Spinal cord (tissue), 10 donors: Measurements from ENCODE around the gene BIK. TPM values are rescaled to one million over a fixed set of nuclear protein-coding genes. Genes with fewer than 3 reads are reported as not detected.
A peak's percentile ranks its signal among the peaks of the same experiment; 100 is the strongest.
"Not testable (repeated sequence)": the region's sequence is repeated elsewhere in the genome, so short reads cannot be mapped to it uniquely, and the experiment has no call there.

Experiments
- DNase-seq, 6 donors: peaks; one replicate each; pipeline versions ENCODE4 v3.0.0 to v3.0.0-alpha.2; 2013 to 2015; ENCODE audit warnings: low spot score in 6 of 6, low read depth in 4 of 6
- H3K27ac ChIP-seq: one replicate; pipeline ENCODE4 v1.5.1; 2013; ENCODE audit warnings: low read depth, low read length, control low read depth
- H3K27me3 ChIP-seq: one replicate; pipeline ENCODE4 v1.6.1; 2013; ENCODE audit warnings: low read length; ENCODE audit not compliant: control insufficient read depth, insufficient read depth
- H3K36me3 ChIP-seq: one replicate; pipeline ENCODE4 v1.6.1; 2013; ENCODE audit warnings: low read length; ENCODE audit not compliant: control insufficient read depth, insufficient read depth
- H3K4me1 ChIP-seq: one replicate; pipeline ENCODE4 v1.6.1; 2013; ENCODE audit warnings: low read length; ENCODE audit not compliant: control insufficient read depth, insufficient read depth
- H3K4me3 ChIP-seq: one replicate; pipeline ENCODE4 v1.5.1; 2013; ENCODE audit warnings: low read depth, low read length, control low read depth
- H3K9me3 ChIP-seq: one replicate; pipeline ENCODE4 v1.6.1; 2013; ENCODE audit warnings: low read length; ENCODE audit not compliant: control insufficient read depth, insufficient read depth
- WGBS: methylation state at CpG from one replicate; pipeline ENCODE4 v1.1.5; 2013; ENCODE audit warnings: missing lambda C conversion rate; ENCODE audit not compliant: insufficient coverage; 5-methylcytosine and 5-hydroxymethylcytosine counted together
- polyA plus RNA-seq, 2 donors: library from polyadenylated mRNA; unstranded; fragments of 120-200 nt; gene quantifications; one replicate each; pipeline ENCODE4 v1.2.1, GENCODE V29; 2013; ENCODE audit not compliant: insufficient read length in 2 of 2
- total RNA-seq, 2 donors: library from RNA; depleted of rRNA in 1 of 2; stranded (reverse); fragments of 120-200 nt in 1 of 2; fragments of >200 nt in 1 of 2; gene quantifications; one replicate each; pipeline versions ENCODE4 v1.2.3 to v1.2.4, GENCODE V29; 2013 to 2014
- donor health status: healthy.

The BIK gene
- total and polyA plus RNA-seq, 4 donors = 0.50 to 1.1 (median 0.90) TPM

- WGBS = 95% methylated on average over 15 of the region's 17 CpGs
- H3K4me1 ChIP-seq = peaks cover 7% of the 10 kb centered on the region
- H3K36me3 ChIP-seq = peaks cover 84% of the 10 kb centered on the region
- H3K9me3 ChIP-seq = no peaks in the 10 kb centered on the region
- no peak overlapping the region for H3K4me3 ChIP-seq
- H3K27me3 ChIP-seq = no peaks in the 10 kb centered on the region
- no peak for DNase-seq
- no peak overlapping the region for H3K27ac ChIP-seq
Observed at GRCh38 chr22:43131773-43132501, 21.4 kb downstream of the BIK start.

- no peaks in the 10 kb centered on the region for H3K9me3 ChIP-seq
- WGBS = 83% methylated on average over 7 of the region's 9 CpGs
- H3K27ac ChIP-seq = no peak overlapping the region
- H3K27me3 ChIP-seq = no peaks in the 10 kb centered on the region
- H3K36me3 ChIP-seq = peaks cover 94% of the 10 kb centered on the region
- no peak for DNase-seq
- no peak overlapping the region for H3K4me3 ChIP-seq
- peaks cover 7% of the 10 kb centered on the region for H3K4me1 ChIP-seq
Observed at GRCh38 chr22:43133401-43133800, 22.9 kb downstream of the BIK start.

GRCh38 chr22:43134553-43134952, 24.0 kb downstream of the BIK start:
- DNase-seq = no peak
- WGBS = 100% methylated on average over 4 of the region's 4 CpGs
- Histone ChIP-seq H3K4me1 (peaks cover 5% of the 10 kb centered on the region), H3K27ac (no peak overlapping the region), H3K9me3 (no peaks in the 10 kb centered on the region), H3K27me3 (no peaks in the 10 kb centered on the region), H3K4me3 (no peak overlapping the region), H3K36me3 (peaks cover 97% of the 10 kb centered on the region)

GRCh38 chr22:43135565-43135964, 25.0 kb downstream of the BIK start:
- Histone ChIP-seq H3K27ac (no peak overlapping the region), H3K36me3 (peaks cover 95% of the 10 kb centered on the region), H3K4me1 (peaks cover 5% of the 10 kb centered on the region), H3K27me3 (no peaks in the 10 kb centered on the region), H3K9me3 (no peaks in the 10 kb centered on the region), H3K4me3 (no peak overlapping the region)
- 90% methylated on average over 2 of the region's 5 CpGs for WGBS
- no peak for DNase-seq

- DNase-seq = peak in 2 of 6 donors; percentile 35 to 43
- H3K9me3 ChIP-seq = no peaks in the 10 kb centered on the region
- peaks cover 95% of the 10 kb centered on the region for H3K36me3 ChIP-seq
- no peaks in the 10 kb centered on the region for H3K27me3 ChIP-seq
- H3K27ac ChIP-seq = no peak overlapping the region
- H3K4me3 ChIP-seq = no peak overlapping the region
- H3K4me1 ChIP-seq = peaks cover 6% of the 10 kb centered on the region
- 44% methylated on average over 8 of the region's 9 CpGs for WGBS
Observed at GRCh38 chr22:43136255-43136654, 25.7 kb downstream of the BIK start.

GRCh38 chr22:43136801-43137200, 26.3 kb downstream of the BIK start:
- H3K27me3 ChIP-seq = no peaks in the 10 kb centered on the region
- DNase-seq = no peak
- H3K4me3 ChIP-seq = no peak overlapping the region
- H3K36me3 ChIP-seq = peaks cover 92% of the 10 kb centered on the region
- 90% methylated on average over 10 of the region's 10 CpGs for WGBS
- no peaks in the 10 kb centered on the region for H3K9me3 ChIP-seq
- peaks cover 12% of the 10 kb centered on the region for H3K4me1 ChIP-seq
- H3K27ac ChIP-seq = no peak overlapping the region

- WGBS = under 1% methylated on average over 83 of the region's 83 CpGs
- peak within 1 kb of the TSS; percentile 67 for H3K27ac ChIP-seq
- H3K4me3 ChIP-seq = peak within 1 kb of the TSS; percentile 80
- H3K4me1 ChIP-seq = peaks cover 18% of the 10 kb centered on the region
- peaks cover 33% of the 10 kb centered on the region for H3K36me3 ChIP-seq
- no peaks in the 10 kb centered on the region for H3K27me3 ChIP-seq
- no peaks in the 10 kb centered on the region for H3K9me3 ChIP-seq
- peak; percentile 50 to 94 (median 70) for DNase-seq
Observed at GRCh38 chr22:43142880-43143562, 32.5 kb downstream of the BIK start, which contains the start of gene MCAT. Gene MCAT (minus strand): TSS chr22:43143398. CDS start chr22:43143348, 50 bp downstream.

DNA sequence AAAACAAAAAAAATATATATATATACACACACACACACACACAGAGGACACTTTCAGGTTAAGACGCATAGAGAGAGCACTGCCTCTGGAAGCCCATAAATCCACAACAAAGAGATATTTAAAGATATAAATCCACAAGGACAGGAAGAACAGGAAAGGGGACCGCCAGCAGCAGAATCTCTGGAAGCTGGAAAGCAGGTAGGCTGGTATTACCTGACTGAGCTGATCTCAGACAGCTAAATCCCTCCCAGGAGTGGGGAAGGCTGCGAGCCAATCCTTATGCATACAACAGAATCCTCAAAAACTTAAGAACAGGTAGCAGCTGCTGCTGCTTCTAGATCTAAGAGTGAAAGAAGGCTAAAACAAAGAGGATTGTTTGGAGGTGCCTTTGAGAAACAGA, 34.4 kb downstream of the BIK start:
- no CpG with 5 or more reads among the region's 3 CpGs for WGBS
- Histone ChIP-seq H3K27me3 (no peaks in the 10 kb centered on the region), H3K4me3 (no peak overlapping the region), H3K4me1 (peaks cover 18% of the 10 kb centered on the region), H3K36me3 (peaks cover 15% of the 10 kb centered on the region), H3K27ac (no peak overlapping the region), H3K9me3 (no peaks in the 10 kb centered on the region)
- DNase-seq = no peak

DNA sequence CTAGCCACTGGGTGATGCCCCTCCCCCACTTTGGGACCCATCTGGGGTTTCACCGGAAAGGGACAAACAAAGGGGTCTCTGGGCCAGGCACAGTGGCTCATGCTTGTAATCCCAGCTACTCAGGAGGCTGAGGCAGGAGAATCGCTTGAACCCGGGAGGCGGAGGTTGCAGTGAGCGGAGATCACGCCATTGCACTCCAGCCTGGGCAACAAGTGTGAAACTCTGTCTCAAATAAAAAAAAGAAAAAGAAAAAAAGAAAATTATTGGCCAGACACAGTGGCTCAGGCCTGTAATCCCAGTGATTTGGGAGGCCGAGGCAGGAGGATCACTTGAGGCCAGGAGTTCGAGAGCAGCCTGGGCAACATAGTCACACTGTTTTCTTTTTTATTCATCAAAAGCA, 34.8 kb downstream of the BIK start:
- Histone ChIP-seq H3K4me1 (peaks cover 18% of the 10 kb centered on the region), H3K36me3 (peaks cover 11% of the 10 kb centered on the region)
- not testable (repeated sequence) for H3K9me3 ChIP-seq, H3K27me3 ChIP-seq, H3K27ac ChIP-seq, H3K4me3 ChIP-seq, DNase-seq
- 77% methylated on average over 5 of the region's 8 CpGs for WGBS

GRCh38 chr22:43146332-43146731, 35.8 kb downstream of the BIK start:
- not testable (repeated sequence) for H3K27ac ChIP-seq, H3K27me3 ChIP-seq, DNase-seq, H3K9me3 ChIP-seq, H3K36me3 ChIP-seq, H3K4me3 ChIP-seq
- WGBS = 94% methylated on average over 9 of the region's 15 CpGs
- H3K4me1 ChIP-seq = peaks cover 22% of the 10 kb centered on the region
